Sigmoid colon (tissue), 7 donors: ENCODE measurements around the gene OSER1. TPM values are rescaled to one million over a fixed set of nuclear protein-coding genes. Genes with fewer than 3 reads are reported as not detected.

Experiments
- DNase-seq: peaks from one replicate; pipeline ENCODE4 v3.0.0-alpha.2; 2019
- H3K27ac ChIP-seq, 4 donors: fragments of 200-600 bp; sonication (generic); one replicate each; pipeline ENCODE4 v1.5.1; 2016 to 2019; ENCODE audit warnings: mild to moderate bottlenecking in 1 of 4
- H3K27me3 ChIP-seq, 3 donors: fragments of 200-600 bp; sonication (generic); one replicate each; pipeline ENCODE4 v1.5.1; 2019; ENCODE audit warnings: mild to moderate bottlenecking in 1 of 3
- H3K36me3 ChIP-seq, 4 donors: fragments of 200-600 bp; sonication (generic); one replicate each; pipeline ENCODE4 v1.5.1; 2016 to 2019
- H3K4me1 ChIP-seq, 4 donors: fragments of 200-600 bp; sonication (generic); one replicate each; pipeline ENCODE4 v1.5.1; 2017 to 2019
- H3K4me3 ChIP-seq, 4 donors: fragments of 200-600 bp; sonication (generic); one replicate each; pipeline ENCODE4 v1.5.1; 2017 to 2019; ENCODE audit warnings: mild to moderate bottlenecking in 2 of 4, moderate library complexity in 1 of 4
- H3K9me3 ChIP-seq, 4 donors: fragments of 200-600 bp in 3 of 4; sonication (generic) in 3 of 4; one replicate each; pipeline versions ENCODE4 v1.5.1 to v1.6.1; 2013 to 2019
- CTCF ChIP-seq, 4 experiments: fragments of 450-650 bp in 3 of 4; fragments of 200-600 bp in 1 of 4; IDR thresholded peaks; one replicate each; pipeline ENCODE4 v1.5.1; 2016 to 2019; ENCODE audit warnings: antibody characterized with exemption in 4 of 4, mild to moderate bottlenecking in 3 of 4, moderate library complexity in 2 of 4
- EP300 ChIP-seq, 4 donors: sonication (generic); formaldehyde crosslinking; IDR thresholded peaks; one replicate each; pipeline ENCODE4 v1.6.1; 2017; ENCODE audit warnings: antibody characterized with exemption in 4 of 4
- POLR2A ChIP-seq, 2 donors: fragments of 450-650 bp; IDR thresholded peaks; one replicate each; pipeline ENCODE4 v1.6.1; 2016; ENCODE audit warnings: antibody characterized with exemption in 2 of 2, mild to moderate bottlenecking in 2 of 2, moderate library complexity in 2 of 2
- POLR2AphosphoS5 ChIP-seq, 4 donors: sonication (generic); formaldehyde crosslinking; IDR thresholded peaks; one replicate each; pipeline ENCODE4 v1.6.1; 2017; ENCODE audit warnings: antibody characterized with exemption in 4 of 4
- WGBS, 2 donors: extraction: QIAGEN DNeasy Blood & Tissue Kit; methylation state at CpG; one replicate each; pipeline ENCODE4 v1.1.7; 2013; 5-methylcytosine and 5-hydroxymethylcytosine counted together
- intact Hi-C: fragments of 100-400 bp; cut with DNase I; formaldehyde crosslinking; loops from one replicate; pipeline ENCODE4 v1.15.1; 2023
- polyA plus RNA-seq, 3 donors: library from polyadenylated mRNA; stranded (reverse); fragments of 200-250 nt; gene quantifications; one replicate each; pipeline ENCODE4 v1.2.3, GENCODE V29; 2013
- total RNA-seq, 4 donors: library from RNA; depleted of rRNA; stranded (reverse); fragments of >200 nt; gene quantifications; one replicate each; pipeline ENCODE4 v1.1.0, GENCODE V29; 2016
- donor health status: healthy with polysubstance abuse.
- donor health status: Bipolar disorder and iron deficiency.
- donor health status: healthy.

The OSER1 gene
- total and polyA plus RNA-seq, 7 donors: 28.5 to 90.5 (median 47.4) TPM

GRCh38 chr20:44208165-44208564 is 2.4 kb downstream of the OSER1 start:
- Histone ChIP-seq H3K36me3 (peaks cover 0 to 24% (median 3%) of the 10 kb centered on the region in 4 donors), H3K9me3 (no peaks in the 10 kb centered on the region), H3K27me3 (no peaks in the 10 kb centered on the region), H3K4me1 (peaks cover 0 to 75% (median 60%) of the 10 kb centered on the region in 4 donors), H3K4me3 (peak overlapping the region in 1 of 4 donors; percentile 93), H3K27ac (peak overlapping the region; percentile 93 to 100 (median 98))
- TF ChIP-seq CTCF (IDR thresholded peaks at IDR 0.05) (no peak), EP300 (IDR thresholded peaks at IDR 0.05) (no peak), POLR2AphosphoS5 (IDR thresholded peaks at IDR 0.05) (no peak), POLR2A (IDR thresholded peaks at IDR 0.05) (no peak)
- no peak for DNase-seq
- 18 to 50% methylated on average over 7 of the region's 7 CpGs for WGBS, 2 donors
- intact Hi-C loops: no loop called here

- 35 to 39% methylated on average over 3 of the region's 3 CpGs for WGBS, 2 donors
- Histone ChIP-seq H3K27me3 (no peaks in the 10 kb centered on the region), H3K36me3 (peaks cover 0 to 30% (median 4%) of the 10 kb centered on the region in 4 donors), H3K4me1 (peaks cover 0 to 78% (median 66%) of the 10 kb centered on the region in 4 donors), H3K27ac (peak overlapping the region in 3 of 4 donors; percentile 98 to 100 (median 99)), H3K9me3 (no peaks in the 10 kb centered on the region), H3K4me3 (no peak overlapping the region)
- no peak for DNase-seq
- intact Hi-C loops: no loop called here
- TF ChIP-seq EP300 (IDR thresholded peaks at IDR 0.05): no peak
Observed at GRCh38 chr20:44207126-44207723, 3.3 kb downstream of the OSER1 start.

GRCh38 chr20:44206132-44206531 is 4.4 kb downstream of the OSER1 start:
- TF ChIP-seq POLR2A (IDR thresholded peaks at IDR 0.05) (no peak), CTCF (IDR thresholded peaks at IDR 0.05) (no peak), EP300 (IDR thresholded peaks at IDR 0.05) (no peak), POLR2AphosphoS5 (IDR thresholded peaks at IDR 0.05) (no peak)
- no peak for DNase-seq
- Histone ChIP-seq H3K4me3 (no peak overlapping the region), H3K4me1 (peaks cover 0 to 71% (median 57%) of the 10 kb centered on the region in 4 donors), H3K9me3 (no peaks in the 10 kb centered on the region), H3K27ac (peak overlapping the region in 3 of 4 donors; percentile 98 to 100 (median 99)), H3K27me3 (no peaks in the 10 kb centered on the region), H3K36me3 (peaks cover 0 to 41% (median 13%) of the 10 kb centered on the region in 4 donors)
- intact Hi-C loops: no loop called here

- Histone ChIP-seq H3K27ac (peak overlapping the region; percentile 78 to 98 (median 80)), H3K4me1 (peaks cover 0 to 84% (median 56%) of the 10 kb centered on the region in 4 donors), H3K4me3 (no peak overlapping the region), H3K36me3 (peaks cover 0 to 54% (median 18%) of the 10 kb centered on the region in 4 donors), H3K27me3 (no peaks in the 10 kb centered on the region), H3K9me3 (no peaks in the 10 kb centered on the region)
- TF ChIP-seq CTCF (IDR thresholded peaks at IDR 0.05) (no peak), EP300 (IDR thresholded peaks at IDR 0.05) (no peak), POLR2AphosphoS5 (IDR thresholded peaks at IDR 0.05) (no peak), POLR2A (IDR thresholded peaks at IDR 0.05) (no peak)
- intact Hi-C loops: no loop called here
- WGBS, 2 donors: 91 to 94% methylated on average over 10 of the region's 10 CpGs
- no peak for DNase-seq
Observed at GRCh38 chr20:44204832-44205215, 5.7 kb downstream of the OSER1 start.

GRCh38 chr20:44204156-44204831 is 6.3 kb downstream of the OSER1 start:
- Histone ChIP-seq H3K36me3 (peaks cover 0 to 59% (median 22%) of the 10 kb centered on the region in 4 donors), H3K4me1 (peaks cover 0 to 81% (median 55%) of the 10 kb centered on the region in 4 donors), H3K4me3 (no peak overlapping the region), H3K27ac (peak overlapping the region; percentile 78 to 98 (median 80)), H3K27me3 (no peaks in the 10 kb centered on the region), H3K9me3 (no peaks in the 10 kb centered on the region)
- DNase-seq: no peak
- WGBS, 2 donors: 89 to 94% methylated on average over 4 of the region's 4 CpGs
- intact Hi-C loops: no loop called here
- TF ChIP-seq POLR2A (IDR thresholded peaks at IDR 0.05) (no peak), EP300 (IDR thresholded peaks at IDR 0.05) (peak in 2 of 4 donors; percentile 19 to 42), CTCF (IDR thresholded peaks at IDR 0.05) (no peak), POLR2AphosphoS5 (IDR thresholded peaks at IDR 0.05) (peak in 3 of 4 donors; percentile 51 to 68 (median 62))
